Epithelial cell of prostate (primary cell): ENCODE data around the gene UNK.
"Not testable (repeated sequence)": the region's sequence is repeated elsewhere in the genome, so short reads cannot be mapped to it uniquely, and the experiment has no call there.

ENCODE experiments used
- DNase-seq: peaks from one replicate; pipeline ENCODE4 v3.0.0-alpha.2; 2011; ENCODE audit warnings: low read depth, low spot score
- H3K27ac ChIP-seq: fragments of 450-650 bp; 2 replicates; pipeline ENCODE4 v1.5.1; 2017; ENCODE audit warnings: mild to moderate bottlenecking

Gene UNK

GRCh38 chr17:75791254-75791653 lies 6.6 kb downstream of the UNK start:
- H3K27ac ChIP-seq = no peak overlapping the region
- no peak for DNase-seq

GRCh38 chr17:75793460-75793859 lies 8.9 kb downstream of the UNK start:
- no peak for DNase-seq
- H3K27ac ChIP-seq = peak overlapping the region; percentile 8

- H3K27ac ChIP-seq = no peak overlapping the region
- DNase-seq = no peak
Measured at GRCh38 chr17:75795820-75796607, 11.4 kb downstream of the UNK start.

GRCh38 chr17:75799402-75799801 lies 14.8 kb downstream of the UNK start:
- H3K27ac ChIP-seq = no peak overlapping the region
- DNase-seq = no peak

DNA sequence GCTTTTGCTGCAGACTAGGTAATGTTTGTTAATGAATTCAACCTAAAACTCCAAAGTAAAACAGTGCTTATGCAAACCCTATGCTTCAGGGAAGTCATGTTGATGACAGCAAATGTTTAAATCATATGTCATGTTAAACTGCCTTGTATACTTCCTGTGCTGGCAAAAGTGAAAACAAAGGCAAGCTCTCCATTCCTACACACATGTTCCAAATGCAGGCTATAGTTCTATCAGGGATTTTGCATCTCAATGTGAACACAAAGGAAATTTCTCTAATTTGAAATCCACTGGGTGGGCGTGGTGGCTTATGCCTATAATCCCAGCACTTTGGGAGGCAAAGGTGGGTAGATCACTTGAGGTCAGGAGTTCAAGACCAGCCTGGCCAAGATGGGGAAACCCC lies 19.3 kb downstream of the UNK start:
- H3K27ac ChIP-seq = no peak overlapping the region
- DNase-seq = no peak

GRCh38 chr17:75806822-75807500 lies 22.4 kb downstream of the UNK start:
- DNase-seq = no peak

GRCh38 chr17:75807861-75808260 lies 23.3 kb downstream of the UNK start:
- DNase-seq = no peak
- H3K27ac ChIP-seq = no peak overlapping the region

More at GRCh38 chr17:75806822-75807500, 22.4 kb downstream of the UNK start:
- H3K27ac ChIP-seq = no peak overlapping the region

- no peak for DNase-seq
- peak overlapping the region; percentile 62 for H3K27ac ChIP-seq
Measured at GRCh38 chr17:75808549-75808904, 23.9 kb downstream of the UNK start.

- peak overlapping the region; percentile 62 for H3K27ac ChIP-seq
- DNase-seq = peak; percentile 31
Measured at GRCh38 chr17:75808905-75809621, 24.5 kb downstream of the UNK start.

DNA sequence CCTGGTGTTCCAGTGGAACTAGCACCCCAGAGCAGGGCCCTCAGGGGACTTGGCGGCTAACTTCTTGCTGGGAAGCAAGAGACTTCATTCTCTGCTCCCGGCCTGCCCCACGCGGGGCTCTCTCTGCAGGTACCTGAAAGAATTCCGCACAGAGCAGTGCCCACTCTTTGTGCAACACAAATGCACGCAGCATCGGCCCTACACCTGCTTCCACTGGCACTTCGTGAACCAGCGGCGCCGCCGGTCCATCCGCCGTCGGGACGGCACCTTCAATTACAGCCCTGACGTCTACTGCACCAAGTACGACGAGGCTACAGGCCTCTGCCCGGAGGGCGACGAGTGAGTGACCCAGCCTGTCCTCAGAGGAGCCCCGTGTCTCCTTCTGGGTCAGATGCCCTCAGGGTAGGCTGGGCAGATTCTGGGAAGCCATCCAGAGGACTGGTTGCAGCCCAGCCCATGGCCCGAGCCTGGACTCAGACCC lies 25.1 kb downstream of the UNK start:
- peak overlapping the region; percentile 62 for H3K27ac ChIP-seq
- DNase-seq = no peak

DNA sequence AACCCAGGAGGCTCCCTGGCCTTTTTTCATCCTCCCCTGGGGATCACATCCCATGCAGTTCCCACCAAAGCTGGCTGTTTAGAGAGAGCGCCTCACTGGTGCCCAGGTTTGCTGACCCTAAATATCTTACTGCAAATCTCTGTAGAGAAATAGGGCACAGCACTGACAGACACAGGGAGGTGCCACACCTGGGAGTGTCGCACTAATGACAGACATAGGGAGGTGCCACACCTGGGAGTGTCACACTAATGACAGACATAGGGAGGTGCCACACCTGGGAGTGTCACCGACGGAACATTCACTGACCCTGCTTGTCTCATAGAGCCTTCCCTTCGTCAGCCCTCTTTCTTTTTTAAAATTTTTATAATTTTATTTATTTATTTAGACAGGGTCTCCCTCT lies 25.6 kb downstream of the UNK start:
- H3K27ac ChIP-seq = no peak overlapping the region
- no peak for DNase-seq

DNA sequence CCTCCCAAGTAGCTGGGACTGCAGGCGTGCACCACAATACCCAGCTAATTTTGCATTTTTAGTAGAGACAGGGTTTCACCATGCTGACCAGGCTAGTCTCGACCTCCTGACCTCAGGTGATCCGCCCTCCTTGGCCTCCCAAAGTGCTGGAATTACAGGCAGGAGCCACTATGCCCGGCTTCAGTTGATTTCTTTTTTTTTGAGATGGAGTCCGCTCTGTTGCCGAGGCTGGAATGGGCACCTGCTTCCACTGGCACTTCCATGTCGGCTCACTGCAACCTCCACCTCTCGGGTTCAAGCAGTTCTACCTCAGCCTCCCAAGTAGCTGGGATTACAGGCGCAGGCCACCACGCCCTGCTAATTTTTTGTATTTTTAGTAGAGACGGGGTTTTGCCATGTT lies 26.1 kb downstream of the UNK start:
- not testable (repeated sequence) for DNase-seq, H3K27ac ChIP-seq

GRCh38 chr17:75811174-75811573 lies 26.6 kb downstream of the UNK start:
- no peak for DNase-seq
- no peak overlapping the region for H3K27ac ChIP-seq

DNA sequence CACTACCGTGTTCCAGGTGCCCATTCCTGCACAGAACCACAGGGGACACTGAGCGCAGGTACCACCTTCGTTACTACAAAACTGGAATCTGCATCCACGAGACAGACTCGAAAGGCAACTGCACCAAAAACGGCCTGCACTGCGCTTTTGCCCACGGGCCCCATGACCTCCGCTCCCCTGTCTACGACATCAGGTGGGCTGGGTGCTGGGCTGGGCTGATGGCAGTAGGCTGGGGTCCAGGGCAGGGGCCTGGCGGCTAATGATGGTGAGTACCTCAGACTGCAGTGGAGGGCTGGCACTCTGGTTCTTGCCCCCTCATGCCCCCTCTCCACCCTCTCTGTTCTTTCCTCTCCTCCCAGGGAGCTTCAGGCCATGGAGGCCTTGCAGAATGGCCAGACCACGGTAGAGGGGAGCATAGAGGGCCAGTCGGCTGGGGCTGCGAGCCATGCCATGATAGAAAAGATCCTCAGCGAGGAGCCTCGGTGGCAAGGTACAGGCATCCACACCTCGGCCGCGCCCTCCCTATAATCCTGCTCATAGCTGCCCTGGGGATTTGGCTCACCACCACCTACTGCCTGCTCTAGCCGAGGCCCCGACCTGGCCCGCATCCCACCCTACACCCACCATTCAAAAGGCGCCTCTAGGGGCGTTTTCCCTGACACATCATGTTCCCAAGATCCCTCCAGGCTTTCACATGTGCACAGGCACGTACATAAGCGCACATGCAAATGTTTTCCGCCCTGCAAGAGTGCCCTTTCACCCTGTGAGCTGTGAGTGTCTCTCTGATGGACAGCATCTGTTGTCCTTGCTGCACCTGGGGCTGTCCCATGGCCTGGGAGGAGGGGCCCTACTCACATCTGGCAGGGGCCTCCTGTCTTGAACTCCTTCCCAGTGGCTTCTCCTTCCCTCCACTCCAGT lies 27.7 kb downstream of the UNK start:
- DNase-seq = no peak
- no peak overlapping the region for H3K27ac ChIP-seq

DNA sequence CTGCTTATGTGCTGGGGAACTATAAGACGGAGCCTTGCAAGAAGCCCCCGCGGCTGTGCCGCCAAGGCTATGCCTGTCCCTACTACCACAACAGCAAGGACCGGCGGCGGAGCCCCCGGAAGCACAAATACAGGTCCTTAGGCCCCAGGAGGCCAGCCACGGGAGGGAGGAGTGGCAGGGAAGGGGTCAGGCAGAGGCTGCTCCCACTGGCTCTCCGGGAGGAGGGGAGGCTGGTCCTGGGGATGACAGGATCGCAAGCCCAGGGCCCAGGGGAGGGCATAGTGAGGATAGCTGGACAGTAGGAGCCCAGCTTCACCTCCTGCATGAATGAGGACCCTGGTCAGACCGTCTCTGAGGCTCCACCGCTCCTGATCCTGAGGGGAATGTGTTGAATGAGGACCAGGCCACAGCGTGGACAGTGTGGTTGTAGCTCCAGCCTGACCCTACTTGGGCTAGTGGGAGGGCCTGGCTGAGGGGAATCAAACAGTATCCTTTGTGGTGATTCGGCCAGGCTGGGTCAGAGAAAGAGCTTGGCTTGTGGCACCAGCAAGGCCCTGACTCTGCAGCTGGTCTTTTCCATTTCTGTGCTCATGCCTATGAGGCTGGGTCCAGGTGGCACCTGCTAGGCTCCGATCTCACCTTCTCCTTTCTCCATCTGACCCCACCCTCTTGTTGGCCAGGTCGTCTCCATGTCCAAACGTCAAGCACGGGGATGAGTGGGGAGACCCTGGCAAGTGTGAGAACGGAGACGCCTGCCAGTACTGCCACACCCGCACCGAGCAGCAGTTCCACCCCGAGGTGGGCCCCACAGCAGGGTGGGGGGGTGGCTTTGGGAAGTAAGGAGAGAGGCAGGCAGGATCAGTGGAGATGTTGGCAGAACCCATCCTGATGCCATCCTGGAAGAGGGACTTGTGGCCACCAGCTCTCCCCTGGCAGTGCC lies 28.7 kb downstream of the UNK start:
- no peak overlapping the region for H3K27ac ChIP-seq
- no peak for DNase-seq

DNA sequence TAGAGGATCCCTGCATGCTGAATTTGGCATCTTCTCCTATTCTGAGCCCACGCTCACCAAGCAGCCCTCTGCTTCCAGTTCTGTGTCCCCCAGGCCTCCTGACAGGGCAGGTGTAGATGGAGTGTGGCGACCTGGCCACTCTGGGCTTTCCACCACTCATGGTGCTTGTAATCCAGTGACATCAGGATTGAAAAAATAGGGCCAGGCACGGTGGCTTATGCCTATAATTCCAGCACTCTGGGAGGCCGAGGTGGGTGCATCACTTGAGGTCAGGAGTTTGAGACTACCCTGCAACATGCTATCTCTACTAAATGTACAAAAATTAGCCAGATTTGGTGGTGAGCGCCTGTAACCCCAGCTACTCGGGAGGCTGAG lies 29.4 kb downstream of the UNK start:
- DNase-seq = no peak
- H3K27ac ChIP-seq = no peak overlapping the region

DNA sequence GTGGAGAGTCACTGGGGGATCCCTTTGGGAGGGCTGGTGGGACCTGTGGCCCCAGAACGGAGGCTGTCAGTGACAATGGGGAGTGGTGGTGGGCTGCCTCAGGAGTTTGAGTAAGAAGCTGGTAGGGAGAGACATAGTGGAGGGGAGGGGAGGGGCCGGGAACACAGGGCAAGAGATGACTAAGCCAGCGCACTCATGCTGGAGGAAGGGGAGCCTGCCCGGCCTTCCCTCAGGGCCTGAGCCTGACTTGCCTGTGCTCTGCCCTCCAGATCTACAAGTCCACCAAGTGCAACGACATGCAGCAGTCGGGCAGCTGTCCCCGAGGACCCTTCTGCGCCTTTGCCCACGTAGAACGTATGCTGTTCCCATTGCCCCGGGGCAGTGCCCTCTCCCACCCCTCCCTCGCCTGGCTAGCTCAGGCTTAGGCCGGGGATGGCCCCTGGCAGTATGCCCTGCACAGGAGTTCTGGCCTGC lies 30.3 kb downstream of the UNK start:
- DNase-seq = peak; percentile 37
- H3K27ac ChIP-seq = peak overlapping the region; percentile 32

DNA sequence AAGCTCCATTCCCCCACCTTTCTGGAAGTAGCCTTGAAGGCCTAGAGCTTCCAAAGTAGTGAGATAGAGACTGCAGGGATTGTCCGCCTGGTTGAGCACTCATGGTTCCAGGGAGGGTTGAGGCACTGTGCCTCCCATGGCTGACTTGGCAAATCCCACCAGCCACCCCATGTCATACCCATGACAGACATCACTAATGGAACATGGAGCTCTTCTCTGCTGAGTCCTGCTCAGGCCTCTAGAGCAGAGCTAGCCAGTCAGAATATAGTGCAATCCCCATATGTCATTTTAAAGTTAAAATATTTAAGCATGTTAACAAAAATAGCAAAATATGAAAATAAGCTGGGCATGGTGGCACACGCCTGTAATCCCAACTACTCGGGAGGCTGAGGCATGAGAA lies 30.8 kb downstream of the UNK start:
- no peak for DNase-seq
- peak overlapping the region; percentile 32 for H3K27ac ChIP-seq

GRCh38 chr17:75816693-75817092 lies 32.1 kb downstream of the UNK start:
- no peak overlapping the region for H3K27ac ChIP-seq
- no peak for DNase-seq
